ENCODE results near the gene DCP1A.
A peak's percentile ranks its signal among the peaks of the same experiment; 100 is the strongest.
"Not testable (repeated sequence)": the region's sequence is repeated elsewhere in the genome, so short reads cannot be mapped to it uniquely, and the experiment has no call there.

The DCP1A gene

GRCh38 chr3:53269193-53269592 is 78.2 kb downstream of the DCP1A start:
- DNase-seq, result not testable (repeated sequence)

GRCh38 chr3:53267766-53268165 is 79.6 kb downstream of the DCP1A start:
- DNase-seq, result no peak

GRCh38 chr3:53264718-53265117 is 82.6 kb downstream of the DCP1A start:
- DNase-seq, result no peak

GRCh38 chr3:53263907-53264306 is 83.4 kb downstream of the DCP1A start:
- DNase-seq, result no peak

- no peak for DNase-seq
These were observed 85.6 kb downstream of the DCP1A start for GRCh38 chr3:53261712-53262111.

- no peak for DNase-seq
These were observed 87.0 kb downstream of the DCP1A start for GRCh38 chr3:53260286-53260785.

GRCh38 chr3:53259427-53260259 is 87.7 kb downstream of the DCP1A start:
- DNase-seq, result no peak

- DNase-seq, result no peak
These were observed 88.5 kb downstream of the DCP1A start for GRCh38 chr3:53258600-53259426.

GRCh38 chr3:53257465-53257864 is 89.9 kb downstream of the DCP1A start:
- DNase-seq, result no peak

- no peak for DNase-seq
These were observed 90.7 kb downstream of the DCP1A start for GRCh38 chr3:53256704-53257055.

- DNase-seq, result peak; percentile 60
These were observed 91.3 kb downstream of the DCP1A start, which contains the start of gene TKT for GRCh38 chr3:53255775-53256703. TKT (minus strand) TSS chr3:53256022; CDS start chr3:53255942, 80 bp downstream.

- DNase-seq, result peak; percentile 83
These were observed 91.9 kb downstream of the DCP1A start for GRCh38 chr3:53255423-53255774.

- DNase-seq, result peak; percentile 65
These were observed 92.6 kb downstream of the DCP1A start for GRCh38 chr3:53254509-53255422.

- no peak for DNase-seq
These were observed 93.4 kb downstream of the DCP1A start for GRCh38 chr3:53253707-53254508.

- DNase-seq, result not testable (repeated sequence)
These were observed 94.4 kb downstream of the DCP1A start for GRCh38 chr3:53252947-53253322.

GRCh38 chr3:53252096-53252946 is 95.0 kb downstream of the DCP1A start:
- no peak for DNase-seq

- DNase-seq, result no peak
These were observed 96.3 kb downstream of the DCP1A start for GRCh38 chr3:53250881-53251605.

- DNase-seq, result no peak
These were observed 96.9 kb downstream of the DCP1A start for GRCh38 chr3:53250453-53250852.

GRCh38 chr3:53248161-53248560 is 99.2 kb downstream of the DCP1A start:
- DNase-seq, result no peak
